ENCODE results near the gene TAS1R2. TPM values are rescaled to one million over a fixed set of nuclear protein-coding genes. Genes with fewer than 3 reads are reported as not detected.

TAS1R2 gene
- polyA plus RNA-seq, 1 of the 3 experiments (the other 2 are of a cell fraction): not detected

- TF ChIP-seq GATA2 (CRISPR knock-in tag; IDR thresholded peaks at IDR 0.05) (no peak), PBX3 (IDR thresholded peaks at IDR 0.05) (no peak)
These were observed 47.0 kb downstream of the TAS1R2 start (continued) for GRCh38 chr1:18812453-18812939.

- ChIA-PET CTCF (interaction anchor here (0.8 to 3.4 kb wide), 6 partner anchors 7 to 214 kb away, joined by 3 to 28 read pairs (median 8); no protein-coding TSS in a partner anchor), POLR2A (no interaction called here)
- Histone ChIP-seq H3K27me3 (ENCODE audit: insufficient read depth) (no peaks in the 10 kb centered on the region), H3K79me2 (ENCODE audit: insufficient read depth) (no peaks in the 10 kb centered on the region), H2AFZ (ENCODE audit: low read depth) (no peak overlapping the region), H3K4me3 (ENCODE audit: low read depth in 2 of 2, low read length in 1 of 2) (no peak overlapping the region), H4K20me1 (ENCODE audit: insufficient read depth) (no peaks in the 10 kb centered on the region), H3K9me2 (no peaks in the 10 kb centered on the region), H3K4me1 (ENCODE audit: control insufficient read depth in 1 of 2, insufficient read depth in 2 of 2, low read depth in 1 of 2, low read length in 1 of 2) (no peaks in the 10 kb centered on the region; a peak in 1 of 4 replicates), H3K36me3 (replicated peaks in 1 of 2; ENCODE audit: control insufficient read depth in 1 of 2, insufficient read depth in 2 of 2, low read length in 1 of 2) (no peaks in the 10 kb centered on the region), H3F3A (replicated peaks; ENCODE audit: insufficient read depth) (no peaks in the 10 kb centered on the region), H3K27ac (ENCODE audit: low read depth in 2 of 2, low read length in 1 of 2) (no peak overlapping the region), H3K9ac (no peak overlapping the region), H3K4me2 (no peak overlapping the region), H3K9me3 (no peaks in the 10 kb centered on the region)
- WGBS (ENCODE audit: low lambda C conversion rate): 33% methylated on average over 7 of the region's 7 CpGs
- no peak for TF ChIP-seq TAF1 (IDR thresholded peaks at IDR 0.05; ENCODE audit: borderline replicate concordance, low read depth, low read length)
- no peak for TF ChIP-seq YY1 (IDR thresholded peaks at IDR 0.05; ENCODE audit: low read depth)
- TF ChIP-seq GATA2 (CRISPR knock-in tag; IDR thresholded peaks at IDR 0.05): no peak
- TF ChIP-seq MEF2A (IDR thresholded peaks at IDR 0.05; ENCODE audit: borderline replicate concordance, low read depth): no peak
- no peak for TF ChIP-seq RFX5 (IDR thresholded peaks at IDR 0.05; ENCODE audit: low read length)
- no peak for TF ChIP-seq RXRA (IDR thresholded peaks at IDR 0.05; ENCODE audit: borderline replicate concordance, low read depth)
- TF ChIP-seq MXI1 (IDR thresholded peaks at IDR 0.05; ENCODE audit: low read depth, low read length): no peak
- TF ChIP-seq NFIC (IDR thresholded peaks at IDR 0.05; ENCODE audit: borderline replicate concordance): no peak
- TF ChIP-seq RAD21 (IDR thresholded peaks at IDR 0.05; ENCODE audit: low read length): no peak
- TF ChIP-seq TEAD4 (IDR thresholded peaks at IDR 0.05; ENCODE audit: borderline replicate concordance, insufficient read depth): no peak
- TF ChIP-seq RCOR1 (IDR thresholded peaks at IDR 0.05; ENCODE audit: low read length): no peak
- no peak for TF ChIP-seq ZBTB33 (IDR thresholded peaks at IDR 0.05; ENCODE audit: borderline replicate concordance, low read depth)
- TF ChIP-seq CHD2 (IDR thresholded peaks at IDR 0.05; ENCODE audit: low read length, partially characterized antibody): no peak
- DNase-seq: no peak
These were observed 47.6 kb downstream of the TAS1R2 start for GRCh38 chr1:18811733-18812452.
